Panc1 (cell line): ENCODE data around the gene DDX20. TPM values are rescaled to one million over a fixed set of nuclear protein-coding genes. Genes with fewer than 3 reads are reported as not detected.
"Not testable (repeated sequence)": the region's sequence is repeated elsewhere in the genome, so short reads cannot be mapped to it uniquely, and the experiment has no call there.

Source experiments
- ATAC-seq: fragments of 200-7000 bp; cut with Tn5 transposase; 2 replicates; pipeline ENCODE4 v1.9.1; 2020; ENCODE audit warnings: mild to moderate bottlenecking, moderate library complexity
- BruUV-seq: library from RNA; stranded (reverse); fragments of 400-500 nt; replicated peaks from 2 replicates; lab custom pipeline; 2021; lab: Mats Ljungman, UMichigan
- CTCF ChIA-PET: fragments of 300-600 bp; sonication (Branson Sonifier 250); formaldehyde crosslinking; loops from one replicate; lab custom pipeline; 2022; ENCODE audit warnings: antibody characterized with exemption; lab: Charles Lee
- POLR2A ChIA-PET: fragments of 300-600 bp; sonication (Branson Sonifier 250); formaldehyde crosslinking; loops from one replicate; lab custom pipeline; 2022; ENCODE audit warnings: antibody characterized with exemption; lab: Charles Lee
- DNase-seq: peaks from one replicate; pipeline ENCODE4 v3.0.0-alpha.2; 2010; ENCODE audit warnings: low read depth, low spot score
- H3K27ac ChIP-seq: 2 replicates; pipeline ENCODE4 v1.5.1; 2011; ENCODE audit warnings: mild to moderate bottlenecking, low read length, inconsistent platforms
- H3K27me3 ChIP-seq: fragments of 200-500 bp; sonication (Bioruptor generic); 2 replicates; pipeline ENCODE4 v1.6.0; 2014; ENCODE audit warnings: low read length, inconsistent platforms; ENCODE audit not compliant: control insufficient read depth, insufficient read depth
- H3K36me3 ChIP-seq: fragments of 200-500 bp; sonication (Bioruptor generic); 2 replicates; pipeline ENCODE4 v1.5.1; 2014; ENCODE audit warnings: inconsistent platforms, mild to moderate bottlenecking, low read length, moderate library complexity; ENCODE audit not compliant: control insufficient read depth, insufficient read depth
- H3K4me1 ChIP-seq: 2 replicates; pipeline ENCODE4 v1.5.1; 2011; ENCODE audit warnings: inconsistent platforms, mild to moderate bottlenecking, low read length, moderate library complexity; ENCODE audit not compliant: control insufficient read depth, insufficient read depth
- H3K4me3 ChIP-seq, 2 experiments: 2 replicates each; pipeline ENCODE4 v1.5.1; 2011 to 2012; ENCODE audit warnings: low read depth in 2 of 2, low read length in 2 of 2, mild to moderate bottlenecking in 2 of 2, inconsistent platforms in 1 of 2, moderate library complexity in 1 of 2
- H3K9me3 ChIP-seq: fragments of 200-500 bp; sonication (Bioruptor generic); 2 replicates; pipeline ENCODE4 v1.5.1; 2014; ENCODE audit warnings: low read depth, mild to moderate bottlenecking, inconsistent platforms, low read length, moderate library complexity; ENCODE audit not compliant: control insufficient read depth, insufficient read depth
- POLR2AphosphoS5 ChIP-seq: IDR thresholded peaks from 2 replicates; pipeline ENCODE4 v1.6.1; 2012; ENCODE audit warnings: mild to moderate bottlenecking, low read depth, low read length, moderate library complexity
- REST ChIP-seq, 2 experiments: IDR thresholded peaks; 2 replicates each; pipeline ENCODE4 v1.6.1; 2011 to 2012; ENCODE audit warnings: low read depth in 2 of 2, control low read depth in 1 of 2, low read length in 1 of 2, mild to moderate bottlenecking in 1 of 2, moderate library complexity in 1 of 2; ENCODE audit not compliant: insufficient read depth in 1 of 2
- SIN3A ChIP-seq: IDR thresholded peaks from 2 replicates; pipeline ENCODE4 v1.6.1; 2012; ENCODE audit warnings: low read depth, mild to moderate bottlenecking, low read length, moderate library complexity, borderline replicate concordance; ENCODE audit not compliant: insufficient read depth
- TCF7L2 ChIP-seq: IDR thresholded peaks from 2 replicates; pipeline ENCODE4 v1.6.1; 2011; ENCODE audit warnings: mild to moderate bottlenecking, low read depth, low read length, inconsistent platforms
- in situ Hi-C: cut with HindIII; loops from 2 replicates; pipeline ENCODE4 v1.10.0; 2016; ENCODE audit warnings: low sequenced_read_pairs, low pct_unique_long_range_greater_than_20kb
- intact Hi-C: fragments of 100-400 bp; cut with micrococcal nuclease; formaldehyde crosslinking; loops from one replicate; pipeline ENCODE4 v1.10.0; 2022; ENCODE audit not compliant: unreplicated experiment
- total RNA-seq: library from RNA; stranded (reverse); gene quantifications from one replicate; pipeline ENCODE4 v1.2.1, GENCODE V29; 2021; ENCODE audit not compliant: unreplicated experiment
- TF ChIP-seq, protein P1 (sequence below): fragments of 450-650 bp; IDR thresholded peaks from 2 replicates; pipeline ENCODE4 v1.5.1; 2017; ENCODE audit warnings: mild to moderate bottlenecking

The DDX20 gene
- total RNA-seq, 1 experiment from 2014 or later = 9.1 TPM

GRCh38 chr1:111795401-111795800 lies 39.7 kb downstream of the DDX20 start:
- BruUV-seq = no TSS peak
- Histone ChIP-seq H3K4me3 (no peak overlapping the region), H3K9me3 (no peaks in the 10 kb centered on the region), H3K36me3 (no peaks in the 10 kb centered on the region), H3K27me3 (peaks cover 3% of the 10 kb centered on the region), H3K4me1 (no peaks in the 10 kb centered on the region), H3K27ac (no peak overlapping the region)
- TF ChIP-seq REST (IDR thresholded peaks at IDR 0.05; ENCODE audit: insufficient read depth in 1 of 2, low read depth in 2 of 2, low read length in 1 of 2) (no peak), POLR2AphosphoS5 (no peak), TCF7L2 (no peak), SIN3A (no peak)
- TF ChIP-seq, protein P1, sequence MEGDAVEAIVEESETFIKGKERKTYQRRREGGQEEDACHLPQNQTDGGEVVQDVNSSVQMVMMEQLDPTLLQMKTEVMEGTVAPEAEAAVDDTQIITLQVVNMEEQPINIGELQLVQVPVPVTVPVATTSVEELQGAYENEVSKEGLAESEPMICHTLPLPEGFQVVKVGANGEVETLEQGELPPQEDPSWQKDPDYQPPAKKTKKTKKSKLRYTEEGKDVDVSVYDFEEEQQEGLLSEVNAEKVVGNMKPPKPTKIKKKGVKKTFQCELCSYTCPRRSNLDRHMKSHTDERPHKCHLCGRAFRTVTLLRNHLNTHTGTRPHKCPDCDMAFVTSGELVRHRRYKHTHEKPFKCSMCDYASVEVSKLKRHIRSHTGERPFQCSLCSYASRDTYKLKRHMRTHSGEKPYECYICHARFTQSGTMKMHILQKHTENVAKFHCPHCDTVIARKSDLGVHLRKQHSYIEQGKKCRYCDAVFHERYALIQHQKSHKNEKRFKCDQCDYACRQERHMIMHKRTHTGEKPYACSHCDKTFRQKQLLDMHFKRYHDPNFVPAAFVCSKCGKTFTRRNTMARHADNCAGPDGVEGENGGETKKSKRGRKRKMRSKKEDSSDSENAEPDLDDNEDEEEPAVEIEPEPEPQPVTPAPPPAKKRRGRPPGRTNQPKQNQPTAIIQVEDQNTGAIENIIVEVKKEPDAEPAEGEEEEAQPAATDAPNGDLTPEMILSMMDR = no peak
- ATAC-seq (no peak), DNase-seq (no peak)
- CTCF ChIA-PET = no interaction called here
- intact Hi-C loops (no loop called here), in situ Hi-C loops (no loop called here)
- POLR2A ChIA-PET = no interaction called here

- TF ChIP-seq SIN3A (no peak), TCF7L2 (no peak), POLR2AphosphoS5 (no peak), REST (IDR thresholded peaks at IDR 0.05; ENCODE audit: insufficient read depth in 1 of 2, low read depth in 2 of 2, low read length in 1 of 2) (no peak)
- TF ChIP-seq, protein P1 = no peak
- no peaks in the 10 kb centered on the region for H3K36me3 ChIP-seq
- DNase-seq (no peak), ATAC-seq (no peak)
- H3K27ac ChIP-seq = no peak overlapping the region
- no peaks in the 10 kb centered on the region for H3K9me3 ChIP-seq
- no peaks in the 10 kb centered on the region for H3K4me1 ChIP-seq
- ChIA-PET CTCF (no interaction called here), POLR2A (no interaction called here)
- intact Hi-C loops (no loop called here), in situ Hi-C loops (no loop called here)
- no peaks in the 10 kb centered on the region for H3K27me3 ChIP-seq
- H3K4me3 ChIP-seq = no peak overlapping the region
- no TSS peak for BruUV-seq
Observed at GRCh38 chr1:111798580-111798979, 42.9 kb downstream of the DDX20 start.

GRCh38 chr1:111799722-111800121 lies 44.0 kb downstream of the DDX20 start:
- in situ Hi-C loops, H3K4me1 ChIP-seq, H3K9me3 ChIP-seq, intact Hi-C loops, H3K4me3 ChIP-seq, BruUV-seq, H3K36me3 ChIP-seq, ATAC-seq, H3K27me3 ChIP-seq, POLR2A ChIA-PET, H3K27ac ChIP-seq, CTCF ChIA-PET, DNase-seq: not testable (repeated sequence)
